ENCODE measurements around the gene TIMP2.
"Not testable (repeated sequence)": the region's sequence is repeated elsewhere in the genome, so short reads cannot be mapped to it uniquely, and the experiment has no call there.

TIMP2 gene

GRCh38 chr17:78867046-78867445 is 58.1 kb downstream of the TIMP2 start:
- DNase-seq (ENCODE audit: low spot score) = not testable (repeated sequence)

- peak; percentile 68 for DNase-seq (ENCODE audit: low spot score)
Observed at GRCh38 chr17:78865682-78866390, 59.4 kb downstream of the TIMP2 start.

- DNase-seq (ENCODE audit: low spot score) = no peak
Observed at GRCh38 chr17:78864117-78864516, 61.1 kb downstream of the TIMP2 start.

GRCh38 chr17:78862073-78863023 is 62.8 kb downstream of the TIMP2 start:
- no peak for DNase-seq (ENCODE audit: low spot score)

- DNase-seq (ENCODE audit: low spot score) = no peak
Observed at GRCh38 chr17:78861229-78861628, 64.0 kb downstream of the TIMP2 start.

GRCh38 chr17:78859051-78859450 is 66.1 kb downstream of the TIMP2 start:
- DNase-seq (ENCODE audit: low spot score) = no peak

- DNase-seq (ENCODE audit: low spot score) = no peak
Observed at GRCh38 chr17:78857266-78857665, 67.9 kb downstream of the TIMP2 start.

GRCh38 chr17:78855561-78856165 is 69.5 kb downstream of the TIMP2 start:
- DNase-seq (ENCODE audit: low spot score) = no peak

- no peak for DNase-seq (ENCODE audit: low spot score)
Observed at GRCh38 chr17:78854508-78854907, 70.7 kb downstream of the TIMP2 start.

- no peak for DNase-seq (ENCODE audit: low spot score)
Observed at GRCh38 chr17:78853926-78854394, 71.2 kb downstream of the TIMP2 start.

- DNase-seq (ENCODE audit: low spot score) = no peak
Observed at GRCh38 chr17:78852709-78853121, 72.5 kb downstream of the TIMP2 start.

- DNase-seq (ENCODE audit: low spot score) = no peak
Observed at GRCh38 chr17:78849026-78849425, 76.2 kb downstream of the TIMP2 start.

- no peak for DNase-seq (ENCODE audit: low spot score)
Observed at GRCh38 chr17:78847052-78847451, 78.1 kb downstream of the TIMP2 start.

- no peak for DNase-seq (ENCODE audit: low spot score)
Observed at GRCh38 chr17:78844301-78845005, 80.7 kb downstream of the TIMP2 start.

GRCh38 chr17:78842881-78843565 is 82.2 kb downstream of the TIMP2 start:
- peak; percentile 64 for DNase-seq (ENCODE audit: low spot score)

- DNase-seq (ENCODE audit: low spot score) = peak; percentile 100
Observed at GRCh38 chr17:78840780-78841611, 84.2 kb downstream of the TIMP2 start, which contains the start of gene USP36. USP36 (minus strand) TSS chr17:78840814; CDS start chr17:78836363, 4,451 bp downstream.

GRCh38 chr17:78840530-78840779 is 84.7 kb downstream of the TIMP2 start:
- DNase-seq (ENCODE audit: low spot score) = no peak

- DNase-seq (ENCODE audit: low spot score) = peak; percentile 23
Observed at GRCh38 chr17:78839762-78840529, 85.2 kb downstream of the TIMP2 start.

- DNase-seq (ENCODE audit: low spot score) = peak; percentile 27
Observed at GRCh38 chr17:78839235-78839761, 85.9 kb downstream of the TIMP2 start.

All from activated CD4-positive, alpha-beta T cell treated with anti-CD3 and anti-CD28 coated beads, Interleukin-2, Interleukin-4, amounts not matched to agents 100 ng/mL and 50 ng/mL, durations not matched to agents 16 hours and 8 hours (primary cell).